Measurements from ENCODE around the gene SPARCL1. TPM values are rescaled to one million over a fixed set of nuclear protein-coding genes. Genes with fewer than 3 reads are reported as not detected.

Gene SPARCL1
- total and polyA plus RNA-seq, 4 donors: 1.9 to 25.8 (median 13.3) TPM

GRCh38 chr4:87545052-87545451 is 15.9 kb upstream of the SPARCL1 start:
- H3K27ac ChIP-seq (ENCODE audit: low read depth in 1 of 2, low read length in 2 of 2): no peak overlapping the region
- H3K9ac ChIP-seq (ENCODE audit: low read depth in 1 of 2, low read length in 2 of 2): no peak overlapping the region
- H3K36me3 ChIP-seq (ENCODE audit: control insufficient read depth in 4 of 4, insufficient read depth in 3 of 4, low read depth in 1 of 4, low read length in 3 of 4): no peaks in the 10 kb centered on the region
- no peak overlapping the region for H3K4me3 ChIP-seq (ENCODE audit: low read depth in 1 of 3, low read length in 3 of 3)
- no peak for DNase-seq (ENCODE audit: low spot score)
- no peaks in the 10 kb centered on the region for H3K4me1 ChIP-seq (ENCODE audit: control insufficient read depth in 4 of 4, insufficient read depth in 4 of 4, low read length in 3 of 4)
- TF ChIP-seq HNF4G (IDR thresholded peaks at IDR 0.05) (no peak), HNF4A (conservative IDR thresholded peaks at IDR 0.05) (no peak), ZBTB33 (IDR thresholded peaks at IDR 0.05) (no peak), NR2F2 (IDR thresholded peaks at IDR 0.05) (no peak), RXRA (IDR thresholded peaks at IDR 0.05) (no peak), GABPA (IDR thresholded peaks at IDR 0.05 in 1 of 2, conservative IDR thresholded peaks at IDR 0.05 in 1 of 2) (no peak), TAF1 (conservative IDR thresholded peaks at IDR 0.05) (no peak), MAX (IDR thresholded peaks at IDR 0.05) (no peak), FOXA2 (IDR thresholded peaks at IDR 0.05) (no peak), FOXA1 (IDR thresholded peaks at IDR 0.05) (no peak), EGR1 (IDR thresholded peaks at IDR 0.05; ENCODE audit: low read depth in 2 of 2) (no peak)
- no peaks in the 10 kb centered on the region for H3K9me3 ChIP-seq (ENCODE audit: control insufficient read depth in 4 of 4, low read length in 3 of 4)
- 91% methylated on average over 3 of the region's 3 CpGs for WGBS
- no peaks in the 10 kb centered on the region for H3K27me3 ChIP-seq (ENCODE audit: control insufficient read depth in 4 of 4, insufficient read depth in 4 of 4, low read length in 3 of 4)

- Histone ChIP-seq H3K9me3 (ENCODE audit: control insufficient read depth in 4 of 4, low read length in 3 of 4) (no peaks in the 10 kb centered on the region), H3K4me1 (ENCODE audit: control insufficient read depth in 4 of 4, insufficient read depth in 4 of 4, low read length in 3 of 4) (no peaks in the 10 kb centered on the region), H3K36me3 (ENCODE audit: control insufficient read depth in 4 of 4, insufficient read depth in 3 of 4, low read depth in 1 of 4, low read length in 3 of 4) (no peaks in the 10 kb centered on the region), H3K27me3 (ENCODE audit: control insufficient read depth in 4 of 4, insufficient read depth in 4 of 4, low read length in 3 of 4) (no peaks in the 10 kb centered on the region), H3K9ac (ENCODE audit: low read depth in 1 of 2, low read length in 2 of 2) (no peak overlapping the region), H3K4me3 (ENCODE audit: low read depth in 1 of 3, low read length in 3 of 3) (no peak overlapping the region), H3K27ac (ENCODE audit: low read depth in 1 of 2, low read length in 2 of 2) (no peak overlapping the region)
- WGBS: 55% methylated on average over 3 of the region's 3 CpGs
- TF ChIP-seq CTCF (IDR thresholded peaks at IDR 0.05; ENCODE audit: low read depth, low read length, missing input control) (peak; percentile 27), REST (IDR thresholded peaks at IDR 0.05) (no peak), RAD21 (IDR thresholded peaks at IDR 0.05) (peak; percentile 51 to 65), NR2F2 (IDR thresholded peaks at IDR 0.05) (no peak)
- no peak for DNase-seq (ENCODE audit: low spot score)
Measured at GRCh38 chr4:87543835-87544461, 14.8 kb upstream of the SPARCL1 start.

All from liver (tissue), 9 donors.